Activated B cell treated with CpG ODN at 0.5 μM for 24 hours (primary cell): ENCODE measurements around the gene NR5A1. TPM values are rescaled to one million over a fixed set of nuclear protein-coding genes. Genes with fewer than 3 reads are reported as not detected.

Experiments
- ATAC-seq: fragments of 200-7000 bp; cut with Tn5 transposase; one replicate; pipeline ENCODE4 v1.10.0; 2021; ENCODE audit warnings: low read depth, mild to moderate bottlenecking, moderate library complexity
- CTCF ChIA-PET: fragments of 350-600 bp; sonication (Branson Sonifier 250); formaldehyde crosslinking; loops from one replicate; lab custom pipeline; 2021; ENCODE audit warnings: antibody characterized with exemption; lab: Charles Lee
- POLR2A ChIA-PET: fragments of 350-600 bp; sonication (Branson Sonifier 250); formaldehyde crosslinking; loops from one replicate; lab custom pipeline; 2021; ENCODE audit warnings: antibody characterized with exemption; lab: Charles Lee
- DNase-seq: peaks from one replicate; pipeline ENCODE4 v3.0.0; 2022
- H3K27ac Mint-ChIP-seq: one replicate; pipeline ENCODE4 v1.8.0; 2020; ENCODE audit warnings: mixed read lengths
- H3K27me3 Mint-ChIP-seq: one replicate; pipeline ENCODE4 v1.8.0; 2021; ENCODE audit warnings: mixed read lengths
- H3K36me3 Mint-ChIP-seq: one replicate; pipeline ENCODE4 v1.8.0; 2021; ENCODE audit warnings: low read depth, mixed read lengths
- H3K4me1 Mint-ChIP-seq: one replicate; pipeline ENCODE4 v1.8.0; 2021; ENCODE audit warnings: mixed read lengths
- H3K4me3 Mint-ChIP-seq: one replicate; pipeline ENCODE4 v1.8.0; 2020; ENCODE audit warnings: mild to moderate bottlenecking, mixed read lengths
- H3K9me3 Mint-ChIP-seq: one replicate; pipeline ENCODE4 v1.8.0; 2020; ENCODE audit warnings: mixed read lengths
- intact Hi-C: fragments of 100-400 bp; cut with micrococcal nuclease; formaldehyde crosslinking; loops from one replicate; pipeline ENCODE4 v1.15.1; 2024
- total RNA-seq: library from RNA; stranded (reverse); gene quantifications from 2 replicates; pipeline ENCODE4 v1.2.3, GENCODE V29; 2022
- TF ChIP-seq, protein P1 (sequence below): fragments of 200-600 bp; IDR thresholded peaks from one replicate; pipeline ENCODE4 v1.8.0; 2022; ENCODE audit warnings: antibody characterized with exemption, mild to moderate bottlenecking

The NR5A1 gene
- total RNA-seq, 1 donor from 2014 or later = not detected

GRCh38 chr9:124505901-124506346 lies 1.3 kb downstream of the NR5A1 start:
- peaks cover 28% of the 10 kb centered on the region for H3K27me3 Mint-ChIP-seq
- peaks cover 6% of the 10 kb centered on the region for H3K4me1 Mint-ChIP-seq
- no peak for DNase-seq
- POLR2A ChIA-PET = no interaction called here
- H3K36me3 Mint-ChIP-seq = no peaks in the 10 kb centered on the region
- H3K9me3 Mint-ChIP-seq = no peaks in the 10 kb centered on the region
- ATAC-seq = no peak
- no peak overlapping the region for H3K27ac Mint-ChIP-seq
- CTCF ChIA-PET = no interaction called here
- TF ChIP-seq, protein P1, sequence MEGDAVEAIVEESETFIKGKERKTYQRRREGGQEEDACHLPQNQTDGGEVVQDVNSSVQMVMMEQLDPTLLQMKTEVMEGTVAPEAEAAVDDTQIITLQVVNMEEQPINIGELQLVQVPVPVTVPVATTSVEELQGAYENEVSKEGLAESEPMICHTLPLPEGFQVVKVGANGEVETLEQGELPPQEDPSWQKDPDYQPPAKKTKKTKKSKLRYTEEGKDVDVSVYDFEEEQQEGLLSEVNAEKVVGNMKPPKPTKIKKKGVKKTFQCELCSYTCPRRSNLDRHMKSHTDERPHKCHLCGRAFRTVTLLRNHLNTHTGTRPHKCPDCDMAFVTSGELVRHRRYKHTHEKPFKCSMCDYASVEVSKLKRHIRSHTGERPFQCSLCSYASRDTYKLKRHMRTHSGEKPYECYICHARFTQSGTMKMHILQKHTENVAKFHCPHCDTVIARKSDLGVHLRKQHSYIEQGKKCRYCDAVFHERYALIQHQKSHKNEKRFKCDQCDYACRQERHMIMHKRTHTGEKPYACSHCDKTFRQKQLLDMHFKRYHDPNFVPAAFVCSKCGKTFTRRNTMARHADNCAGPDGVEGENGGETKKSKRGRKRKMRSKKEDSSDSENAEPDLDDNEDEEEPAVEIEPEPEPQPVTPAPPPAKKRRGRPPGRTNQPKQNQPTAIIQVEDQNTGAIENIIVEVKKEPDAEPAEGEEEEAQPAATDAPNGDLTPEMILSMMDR = no peak
- intact Hi-C loops = no loop called here
- H3K4me3 Mint-ChIP-seq = no peak overlapping the region

GRCh38 chr9:124505006-124505900 lies 1.9 kb downstream of the NR5A1 start:
- H3K27ac Mint-ChIP-seq = no peak overlapping the region
- POLR2A ChIA-PET = no interaction called here
- CTCF ChIA-PET = no interaction called here

GRCh38 chr9:124504530-124505005 lies 2.6 kb downstream of the NR5A1 start:
- POLR2A ChIA-PET = no interaction called here
- DNase-seq = no peak
- intact Hi-C loops = no loop called here
- H3K27ac Mint-ChIP-seq = no peak overlapping the region
- TF ChIP-seq, protein P1 = no peak
- H3K4me1 Mint-ChIP-seq = peaks cover 6% of the 10 kb centered on the region
- ATAC-seq = no peak
- CTCF ChIA-PET = no interaction called here
- no peaks in the 10 kb centered on the region for H3K9me3 Mint-ChIP-seq
- peaks cover 33% of the 10 kb centered on the region for H3K27me3 Mint-ChIP-seq
- no peaks in the 10 kb centered on the region for H3K36me3 Mint-ChIP-seq
- no peak overlapping the region for H3K4me3 Mint-ChIP-seq

More at GRCh38 chr9:124505006-124505900, 1.9 kb downstream of the NR5A1 start:
- no peak for ATAC-seq
- no peak for DNase-seq
- Mint-ChIP-seq H3K9me3 (no peaks in the 10 kb centered on the region), H3K4me1 (peaks cover 6% of the 10 kb centered on the region), H3K36me3 (no peaks in the 10 kb centered on the region), H3K4me3 (no peak overlapping the region), H3K27me3 (peaks cover 31% of the 10 kb centered on the region)
- TF ChIP-seq, protein P1 = no peak
- intact Hi-C loops = no loop called here

- ChIA-PET CTCF (no interaction called here), POLR2A (no interaction called here)
- H3K36me3 Mint-ChIP-seq = no peaks in the 10 kb centered on the region
- TF ChIP-seq, protein P1 = no peak
- no peak for ATAC-seq
- peaks cover 6% of the 10 kb centered on the region for H3K4me1 Mint-ChIP-seq
- no peak overlapping the region for H3K27ac Mint-ChIP-seq
- no peaks in the 10 kb centered on the region for H3K9me3 Mint-ChIP-seq
- intact Hi-C loops = no loop called here
- peak overlapping the region; percentile 78 for H3K4me3 Mint-ChIP-seq
- no peak for DNase-seq
- peaks cover 34% of the 10 kb centered on the region for H3K27me3 Mint-ChIP-seq
These were observed 3.3 kb downstream of the NR5A1 start for GRCh38 chr9:124503713-124504529.
